SH-SY5Y (cell line): ENCODE measurements around the gene EHMT2.

Experiments
- GATA2 ChIP-seq: IDR thresholded peaks from 2 replicates; pipeline ENCODE4 v1.6.1; 2011; ENCODE audit warnings: mild to moderate bottlenecking, low read depth, low read length
- GATA3 ChIP-seq: IDR thresholded peaks from 2 replicates; pipeline ENCODE4 v1.6.1; 2011; ENCODE audit warnings: low read depth, mild to moderate bottlenecking, low read length, moderate library complexity

DNA sequence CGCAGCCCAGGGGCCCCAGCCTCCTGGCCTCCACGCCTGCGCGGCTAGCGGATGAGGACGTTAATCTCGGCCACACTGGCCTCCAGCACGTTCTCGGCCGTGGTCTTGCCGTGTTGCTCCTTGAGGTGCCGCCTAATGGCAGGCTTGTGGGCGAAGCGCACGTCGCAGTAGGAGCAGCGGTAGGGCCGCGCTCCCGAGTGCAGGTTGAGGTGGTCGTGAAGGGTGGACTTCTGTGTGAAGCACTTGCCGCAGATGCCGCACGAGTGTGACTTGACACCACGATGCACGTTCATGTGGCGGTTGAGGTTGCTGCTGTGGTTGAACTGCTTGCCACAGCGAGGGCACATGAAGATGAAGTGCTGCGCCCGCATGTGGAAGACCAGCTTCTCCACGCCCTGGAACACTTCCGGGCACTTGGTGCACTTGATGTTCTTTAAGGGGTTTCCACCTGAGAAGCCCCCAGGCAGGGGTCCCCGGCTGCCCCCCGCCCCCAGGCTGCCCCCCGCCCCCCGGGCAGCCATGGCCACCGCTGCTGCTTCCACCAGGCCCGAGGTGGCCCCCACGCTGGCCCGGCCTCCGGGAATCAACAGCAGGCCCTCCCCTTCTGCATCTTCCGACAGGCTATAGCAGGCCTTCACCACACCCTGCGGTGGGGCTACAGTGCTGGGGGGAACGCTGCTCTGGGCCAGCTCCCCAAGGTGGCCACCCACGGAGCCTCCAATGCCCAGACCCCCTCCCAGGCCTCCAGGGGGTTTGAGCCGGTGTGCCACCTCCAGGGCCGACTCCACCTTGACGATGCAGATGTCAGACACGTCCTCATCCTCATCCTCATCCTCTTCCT, 2.6 kb upstream of the EHMT2 start:
- TF ChIP-seq GATA2 (no peak), GATA3 (no peak)
